SW480 (cell line): ENCODE measurements around the gene CDRT15L2.
"Not testable (repeated sequence)": the region's sequence is repeated elsewhere in the genome, so short reads cannot be mapped to it uniquely, and the experiment has no call there.

Source experiments
- DNase-seq: peaks from one replicate; pipeline ENCODE4 v3.0.0-alpha.2; 2016; ENCODE audit warnings: low spot score

CDRT15L2 gene

DNA sequence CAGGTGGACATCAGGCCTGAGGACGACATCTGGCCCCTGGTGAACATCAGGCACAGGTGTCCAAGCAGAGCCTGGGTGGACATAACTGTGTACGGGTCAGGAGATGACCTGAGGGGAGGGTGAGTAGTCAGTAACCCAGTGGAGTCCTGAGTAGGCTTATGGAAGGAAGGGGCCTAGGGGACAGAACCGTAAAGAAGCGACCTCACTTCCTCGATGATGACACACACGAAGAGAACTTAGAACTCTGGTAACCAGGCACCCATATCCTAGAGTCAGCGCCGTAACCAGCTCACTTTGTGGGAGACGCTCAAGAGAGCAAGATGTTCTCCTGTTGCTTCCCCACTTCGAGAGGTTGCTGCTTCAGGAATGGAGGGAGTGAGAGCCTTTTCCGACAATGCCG lies at the start of gene CDRT15L2:
CDRT15L2 (plus strand) TSS at position 301 of the 400 bp plus-strand sequence; CDS start at position 321, 20 bp downstream.
- not testable (repeated sequence) for DNase-seq

DNA sequence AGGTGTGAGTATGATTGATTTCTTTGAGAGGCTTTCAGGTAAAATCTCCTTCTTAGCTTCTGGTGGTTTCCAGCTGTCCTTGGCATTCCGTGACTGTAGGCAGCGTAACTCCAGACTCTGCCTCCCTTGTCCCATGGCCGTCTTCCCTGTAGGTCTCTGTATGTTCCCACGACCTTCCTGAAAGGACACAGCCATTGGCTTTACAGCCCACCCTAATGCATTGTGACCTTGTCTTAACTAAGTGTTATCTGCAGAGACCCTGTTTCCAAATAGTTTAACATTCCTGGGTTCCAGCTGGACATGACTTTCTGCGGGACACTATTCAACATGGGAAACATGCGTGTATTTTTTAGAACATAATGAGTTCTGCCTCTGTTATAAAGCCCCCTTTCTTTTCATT lies 49.4 kb upstream of the CDRT15L2 start:
- DNase-seq, result not testable (repeated sequence)

DNA sequence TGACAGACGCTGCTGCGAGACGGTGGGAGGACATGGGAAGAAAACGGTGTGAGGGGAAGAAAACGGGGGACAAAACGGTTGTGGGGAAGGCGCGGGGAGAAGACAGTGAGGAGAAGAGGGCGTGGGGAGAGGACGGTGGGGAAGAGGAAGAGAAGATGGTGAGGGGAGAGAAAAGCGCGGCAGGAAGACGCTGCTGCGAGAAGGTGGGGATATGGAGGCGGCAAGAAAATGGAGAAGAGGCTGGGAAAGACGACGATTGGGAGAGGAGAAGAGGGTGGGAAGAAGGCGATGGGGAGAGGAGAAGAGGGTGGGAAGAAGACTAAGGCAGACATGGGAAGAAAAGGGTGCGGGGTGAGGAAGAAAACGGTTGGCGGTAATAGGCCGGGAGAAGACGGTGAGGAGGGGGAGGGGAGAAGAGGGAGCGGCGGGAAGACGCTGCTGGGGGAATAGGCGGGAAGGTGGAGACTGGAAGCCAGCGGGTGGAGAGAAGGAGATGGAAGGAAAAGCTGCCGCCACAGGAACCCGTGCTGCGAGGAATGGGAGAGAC lies 46.9 kb upstream of the CDRT15L2 start:
- not testable (repeated sequence) for DNase-seq

DNA sequence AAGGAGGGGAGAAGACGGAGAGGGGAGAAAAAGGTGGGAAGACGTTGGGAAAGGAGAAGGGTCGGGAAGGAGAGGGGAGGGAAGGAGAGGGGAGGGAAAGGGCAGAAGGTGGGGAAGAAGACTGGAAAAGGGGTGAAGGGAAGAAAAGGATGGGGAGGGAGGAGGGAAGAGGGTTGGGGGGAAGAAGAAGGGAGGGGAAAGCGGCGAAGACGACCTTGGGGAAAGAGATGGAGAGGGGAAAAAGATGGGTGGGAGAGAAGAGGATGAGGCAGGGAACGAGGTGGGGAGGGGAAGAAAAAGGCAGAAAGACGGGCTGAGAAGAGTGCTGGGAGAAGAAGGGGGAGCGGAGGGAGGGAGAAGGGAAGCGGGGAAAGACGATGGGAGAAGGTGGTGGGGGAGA lies 46.3 kb upstream of the CDRT15L2 start:
- not testable (repeated sequence) for DNase-seq

DNA sequence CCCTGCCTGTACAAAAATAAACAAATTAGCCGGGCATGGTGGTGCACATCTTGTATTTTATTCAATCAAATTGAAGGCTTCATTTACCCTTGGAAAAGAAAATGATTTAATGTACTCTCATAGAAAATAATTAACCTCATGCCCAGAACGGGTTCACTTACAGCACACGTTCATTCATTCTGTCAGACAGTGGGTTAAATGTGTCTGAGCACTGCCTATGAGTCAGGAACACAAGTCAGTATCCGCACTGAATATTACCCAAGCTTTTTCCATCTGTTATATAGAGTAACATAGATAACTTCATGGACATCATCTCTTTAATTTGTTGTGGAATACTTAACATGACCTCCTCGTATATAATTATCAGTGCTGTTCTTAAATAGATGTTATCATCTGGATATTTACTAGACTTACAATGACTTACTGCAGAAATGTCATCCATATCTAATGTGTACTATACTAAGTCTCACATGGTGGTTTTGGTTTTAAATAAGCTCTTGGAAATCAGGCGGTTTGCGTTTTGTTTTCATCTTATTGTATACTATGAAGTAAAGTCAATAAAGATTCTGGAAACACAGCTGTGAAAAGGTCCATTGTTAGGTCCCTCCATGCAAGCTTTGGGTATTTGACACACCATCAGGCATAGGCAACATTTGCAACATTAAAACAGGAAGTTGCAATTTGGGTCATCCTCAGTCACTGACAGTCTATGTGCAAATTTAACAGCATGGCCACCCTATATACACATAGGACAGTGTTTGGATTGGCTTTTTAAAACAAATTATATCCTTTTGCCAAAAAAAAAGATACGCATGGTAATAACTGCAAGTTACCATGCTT lies 44.6 kb upstream of the CDRT15L2 start:
- not testable (repeated sequence) for DNase-seq

DNA sequence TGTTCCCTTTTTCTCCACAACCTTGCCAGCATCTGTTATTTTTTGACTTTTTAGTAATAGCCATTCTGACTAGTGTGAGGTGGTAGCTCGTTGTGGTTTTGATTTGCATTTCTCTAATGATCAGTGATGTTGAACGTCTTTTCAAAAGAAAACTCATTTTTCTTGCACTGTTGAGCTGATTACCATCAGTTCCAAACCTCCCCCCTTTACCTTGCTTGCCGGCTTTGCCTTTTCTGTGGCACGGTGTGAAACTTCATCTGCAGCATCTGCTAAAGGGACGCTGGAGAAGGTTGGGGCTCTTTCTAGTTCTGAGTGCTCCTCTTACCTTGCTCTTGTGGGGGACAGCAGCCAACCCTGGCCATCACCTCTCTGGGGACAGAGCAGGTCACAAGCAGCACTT lies 39.1 kb upstream of the CDRT15L2 start:
- DNase-seq, result not testable (repeated sequence)

DNA sequence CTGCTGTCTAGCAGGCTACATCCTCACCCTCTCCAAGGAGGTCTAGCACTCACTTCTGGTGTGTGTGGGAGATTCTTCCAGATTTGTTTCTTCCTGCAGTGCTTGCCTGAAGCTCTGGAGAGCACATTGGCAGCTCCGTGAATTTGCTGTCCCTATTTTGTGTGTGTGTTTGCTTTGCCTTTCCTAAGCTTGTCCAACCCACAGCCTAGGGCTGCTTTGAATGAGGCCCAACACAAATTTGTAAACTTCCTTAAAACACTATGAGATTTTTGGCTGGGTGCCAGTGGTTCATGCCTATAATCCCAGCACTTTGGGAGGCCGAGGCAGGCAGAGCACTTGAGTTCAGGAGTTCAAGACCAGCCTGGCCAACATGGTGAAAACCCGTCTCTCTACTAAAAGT lies 38.7 kb upstream of the CDRT15L2 start:
- not testable (repeated sequence) for DNase-seq

DNA sequence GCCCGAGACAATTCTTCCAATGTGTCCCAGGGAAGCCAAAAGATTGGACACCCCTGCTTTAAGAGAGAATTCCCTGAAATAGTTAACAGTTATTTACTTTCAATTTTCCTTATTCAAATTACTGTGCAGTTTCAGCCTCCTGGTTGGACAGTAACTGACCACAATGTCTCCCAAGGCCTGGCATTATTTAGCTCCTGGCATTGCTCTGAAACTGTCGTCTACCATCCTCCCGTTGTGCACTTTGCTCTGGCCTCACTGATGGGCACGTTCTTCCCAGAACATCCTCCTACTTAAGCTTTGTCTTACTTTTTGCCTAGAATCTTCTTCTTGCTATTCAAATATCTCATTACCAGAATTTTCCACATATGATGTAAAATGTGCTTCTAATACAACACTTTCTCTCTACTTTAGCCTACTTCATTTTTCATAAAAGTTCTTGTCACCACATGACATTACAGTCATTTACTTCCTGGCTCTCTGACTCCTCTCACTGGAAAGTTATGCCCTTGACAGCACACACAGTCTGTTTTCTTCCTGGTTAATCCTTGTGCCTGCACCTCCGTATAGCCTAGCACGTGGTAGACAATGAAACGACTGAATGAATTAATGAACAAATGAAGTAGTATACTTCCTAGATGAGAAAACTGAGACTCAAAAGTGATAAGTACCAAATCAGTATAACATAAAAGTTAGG lies 37.5 kb upstream of the CDRT15L2 start:
- DNase-seq, result not testable (repeated sequence)

DNA sequence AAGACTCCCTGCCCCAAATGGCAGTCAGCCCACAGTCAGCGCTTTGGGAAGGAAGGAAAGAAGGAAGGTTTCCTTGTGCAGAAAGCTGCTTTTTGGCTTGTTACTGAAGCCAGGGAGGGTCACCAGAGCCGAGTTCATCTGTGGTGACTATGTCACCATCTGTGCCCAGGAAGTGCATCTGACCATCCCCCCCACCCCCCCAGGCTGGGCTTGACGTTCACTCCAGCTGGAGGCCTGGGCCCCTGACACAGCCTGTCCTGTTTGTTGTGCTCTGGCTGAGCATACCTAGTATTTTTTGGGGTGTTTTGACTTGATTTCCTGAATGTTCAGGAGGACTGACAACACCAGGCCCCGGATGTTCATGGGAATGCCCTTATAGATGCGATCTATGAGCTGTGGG lies 31.6 kb upstream of the CDRT15L2 start:
- not testable (repeated sequence) for DNase-seq

DNA sequence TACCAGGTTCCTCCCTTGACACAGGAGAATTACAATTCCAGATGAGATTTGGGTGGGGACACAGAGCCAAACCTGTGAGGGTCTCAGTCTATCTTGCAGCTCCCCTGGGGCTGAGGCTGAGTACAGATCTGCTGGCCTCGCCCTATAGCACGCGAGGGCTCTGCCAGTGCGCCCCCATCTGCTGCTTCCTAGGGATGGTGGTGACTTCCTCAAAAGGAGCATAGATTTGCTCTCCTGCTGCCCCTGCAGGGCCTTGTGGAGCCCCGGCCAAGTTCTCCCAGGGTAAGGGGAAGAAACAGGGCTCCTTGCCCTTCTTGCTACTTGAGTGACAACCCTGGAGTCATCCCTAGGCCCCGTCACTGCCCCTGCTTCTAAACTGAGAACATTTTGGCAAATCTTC lies 26.6 kb upstream of the CDRT15L2 start:
- DNase-seq, result not testable (repeated sequence)

DNA sequence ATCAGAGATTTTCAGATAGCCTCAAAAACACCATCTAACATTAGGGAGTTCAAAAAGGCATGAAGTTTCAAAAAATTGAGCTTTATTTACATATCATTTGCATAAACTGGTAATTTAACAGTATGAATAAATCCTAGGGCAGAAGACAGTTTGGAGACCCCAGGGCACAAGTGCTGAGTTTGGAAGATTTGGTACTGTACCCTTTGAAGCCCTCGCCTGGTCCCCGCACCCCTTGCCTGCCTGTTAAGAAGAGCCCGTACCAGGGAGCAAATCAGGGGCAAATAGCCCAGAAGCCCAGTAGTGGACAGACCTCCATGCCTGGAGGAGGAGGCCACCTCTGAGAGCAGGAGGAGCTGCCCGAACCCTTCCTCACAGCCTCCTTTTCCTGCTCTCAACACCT lies 24.8 kb upstream of the CDRT15L2 start:
- not testable (repeated sequence) for DNase-seq

DNA sequence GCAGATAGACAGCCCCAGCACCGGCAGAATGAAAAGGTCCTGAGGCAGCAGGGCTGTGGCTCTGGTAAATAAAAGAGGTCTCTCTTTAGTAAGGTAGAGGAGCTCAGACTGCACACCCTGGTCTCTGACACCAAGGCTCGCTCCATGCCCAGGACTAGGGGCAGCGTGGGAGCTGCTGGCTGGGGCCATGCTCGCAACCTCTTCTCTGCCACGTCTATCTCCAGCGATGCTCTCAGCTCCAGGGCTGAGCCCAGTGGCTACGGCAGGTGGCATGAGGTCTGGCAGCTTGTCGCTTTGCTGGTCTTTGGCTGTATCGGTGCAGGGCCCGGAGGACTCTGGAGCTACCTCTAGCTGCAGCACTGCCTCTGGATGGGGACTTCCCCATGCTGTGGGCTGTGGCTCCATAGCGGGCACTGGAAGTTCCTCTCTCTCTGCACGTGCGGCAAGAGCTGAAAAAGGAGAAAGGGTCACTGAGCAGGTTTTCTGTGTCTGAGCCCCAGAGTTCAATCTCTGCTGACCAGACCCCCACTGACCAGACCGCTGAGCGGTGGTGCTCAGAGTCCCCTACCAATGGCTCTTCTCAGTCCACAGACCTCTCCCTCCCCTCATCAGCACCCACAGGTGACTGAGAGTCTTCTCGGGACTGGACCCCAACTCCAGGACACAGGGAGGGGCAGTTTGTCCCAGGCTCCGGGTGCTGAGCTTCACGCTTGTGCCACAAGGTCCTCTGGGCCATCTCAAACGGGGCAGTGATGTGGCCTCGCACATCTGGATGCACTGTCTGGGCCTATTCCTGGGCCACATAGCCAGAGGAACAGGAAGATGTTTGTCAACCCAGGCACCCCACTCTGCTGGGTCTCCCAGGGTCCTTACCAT lies 24.2 kb upstream of the CDRT15L2 start:
- not testable (repeated sequence) for DNase-seq

DNA sequence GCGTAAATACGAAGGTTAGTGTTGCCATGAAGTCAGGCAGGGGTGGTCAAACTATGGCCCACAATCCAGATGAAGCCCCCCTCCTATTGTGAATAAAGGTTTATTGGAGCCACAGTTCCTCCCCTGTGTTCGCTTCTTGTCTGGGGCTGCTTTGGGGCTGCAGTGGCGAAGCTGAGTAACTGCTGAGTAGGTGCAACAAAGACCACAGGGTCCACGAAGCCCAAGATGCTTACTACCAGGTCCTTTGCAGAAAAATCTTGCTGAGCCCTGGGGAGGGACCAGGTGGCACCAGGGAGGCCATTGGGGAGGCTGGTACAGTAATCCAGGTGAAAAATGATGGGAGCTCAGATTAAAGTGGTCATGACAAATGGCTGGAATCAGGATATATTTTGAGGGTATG lies 21.4 kb upstream of the CDRT15L2 start:
- DNase-seq, result not testable (repeated sequence)

DNA sequence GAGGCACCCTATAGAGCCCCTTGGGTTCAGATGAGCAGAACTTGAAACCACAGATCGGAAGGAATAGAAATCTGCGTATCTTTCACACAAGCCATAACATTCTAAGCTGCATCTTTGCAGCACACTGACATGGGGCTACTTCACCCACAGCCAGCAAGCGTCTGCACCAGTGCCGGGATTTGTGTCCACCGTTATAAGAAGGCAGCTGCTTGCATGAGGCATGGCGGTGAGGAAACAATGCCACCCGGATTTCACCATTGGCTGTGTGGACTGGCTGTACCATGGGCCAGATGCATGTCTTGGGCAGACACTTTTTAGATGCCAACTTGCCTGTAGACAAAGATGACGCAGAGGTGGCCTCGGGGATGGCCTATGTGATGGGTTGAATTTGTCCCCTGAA lies 20.5 kb upstream of the CDRT15L2 start:
- DNase-seq, result not testable (repeated sequence)

DNA sequence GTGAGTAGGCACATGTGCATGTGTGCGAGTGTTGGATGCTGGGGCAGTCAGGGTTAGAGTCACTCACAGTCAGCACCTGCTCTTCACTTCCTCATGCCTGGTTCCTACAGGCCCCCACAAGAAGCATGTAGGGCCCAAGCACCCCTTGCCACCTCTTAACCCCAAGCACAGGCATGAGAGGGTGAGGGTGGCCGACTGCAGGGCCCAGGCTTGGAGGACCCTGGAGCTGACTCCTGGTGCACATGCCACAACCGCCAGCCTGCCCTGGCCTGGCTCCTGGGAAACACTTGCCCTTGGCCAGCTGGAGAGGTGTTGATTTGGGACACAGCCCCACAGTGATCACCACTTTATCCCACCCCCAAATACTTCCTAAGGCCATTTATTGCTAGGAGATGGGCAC lies 16.9 kb upstream of the CDRT15L2 start:
- no peak for DNase-seq

DNA sequence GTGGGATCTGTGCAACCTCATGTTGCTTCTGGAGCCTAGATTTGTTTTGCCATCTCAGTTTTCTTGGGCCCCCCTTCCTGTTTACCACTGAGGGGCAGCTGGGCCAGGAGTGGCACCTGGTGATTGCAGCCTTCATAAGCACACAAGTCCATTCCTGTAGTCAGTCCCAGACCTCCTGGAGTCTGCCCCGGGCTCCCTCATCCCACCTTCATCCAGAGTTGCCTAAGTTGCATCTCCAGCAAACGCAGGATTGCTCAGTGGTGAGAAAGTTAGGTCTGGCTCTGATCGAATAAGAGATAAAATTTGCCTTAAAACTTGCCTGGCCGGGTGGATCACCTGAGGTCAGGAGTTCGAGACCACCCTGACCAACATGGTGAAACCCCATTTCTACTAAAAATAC lies 14.3 kb upstream of the CDRT15L2 start:
- DNase-seq, result not testable (repeated sequence)

DNA sequence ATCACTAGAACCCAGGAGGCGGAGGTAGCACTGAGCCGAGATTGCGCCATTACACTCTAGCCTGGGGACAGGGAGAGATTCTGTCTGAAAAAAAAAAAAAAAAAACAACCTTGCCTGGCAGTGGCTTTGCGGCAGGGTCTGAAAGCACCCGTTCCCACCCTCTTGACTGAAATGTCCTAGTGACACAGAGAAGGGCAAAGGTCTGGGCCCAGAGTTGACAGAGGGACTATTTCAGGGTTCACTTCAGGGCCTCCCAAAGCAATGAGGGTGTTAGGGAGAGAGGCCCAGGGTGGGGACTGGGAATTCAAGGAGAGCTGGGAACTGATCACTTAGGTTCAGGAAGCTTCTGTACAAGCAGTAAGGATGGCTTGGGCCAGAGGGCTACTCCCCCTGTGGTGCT lies 13.8 kb upstream of the CDRT15L2 start:
- no peak for DNase-seq

DNA sequence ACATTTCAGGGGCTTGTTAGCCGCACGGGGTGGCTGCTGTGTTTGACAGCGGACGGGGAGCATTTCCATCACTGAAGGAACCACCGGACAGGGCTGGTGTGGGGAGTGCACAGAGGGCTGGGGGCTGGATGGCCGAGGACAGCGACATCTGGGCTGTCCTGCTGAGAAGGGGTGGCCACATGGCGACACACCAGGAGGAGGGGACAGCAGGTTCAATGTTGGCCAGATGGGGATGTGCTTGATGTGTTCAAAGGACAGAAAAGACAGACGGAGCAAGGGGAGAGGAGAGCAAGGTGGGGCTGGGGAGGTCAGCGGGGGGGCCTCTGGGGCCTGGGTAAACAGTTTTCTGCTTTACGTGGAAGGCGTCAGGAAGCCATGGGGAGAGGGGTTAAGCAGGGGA lies 12.8 kb upstream of the CDRT15L2 start:
- not testable (repeated sequence) for DNase-seq

DNA sequence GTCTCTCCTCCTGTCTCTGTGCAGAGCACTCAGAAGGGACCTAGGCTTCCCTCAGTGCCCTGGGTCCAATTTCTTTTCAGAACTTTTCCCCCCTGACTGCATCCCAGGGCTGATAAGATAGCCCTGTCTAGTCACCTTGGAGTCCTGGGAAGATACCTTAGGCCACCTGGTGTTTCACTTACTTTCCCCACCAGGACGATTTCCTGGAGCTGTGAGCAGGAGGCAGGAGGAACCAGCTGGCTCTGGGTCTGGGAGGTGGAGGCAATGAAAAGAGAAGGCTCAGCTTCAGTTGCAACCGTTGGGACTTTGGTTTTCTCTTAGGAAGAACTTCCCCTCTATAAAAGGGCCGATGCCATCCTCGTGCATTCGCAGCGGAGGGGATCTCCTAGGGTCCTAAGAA lies 12.1 kb upstream of the CDRT15L2 start:
- not testable (repeated sequence) for DNase-seq

DNA sequence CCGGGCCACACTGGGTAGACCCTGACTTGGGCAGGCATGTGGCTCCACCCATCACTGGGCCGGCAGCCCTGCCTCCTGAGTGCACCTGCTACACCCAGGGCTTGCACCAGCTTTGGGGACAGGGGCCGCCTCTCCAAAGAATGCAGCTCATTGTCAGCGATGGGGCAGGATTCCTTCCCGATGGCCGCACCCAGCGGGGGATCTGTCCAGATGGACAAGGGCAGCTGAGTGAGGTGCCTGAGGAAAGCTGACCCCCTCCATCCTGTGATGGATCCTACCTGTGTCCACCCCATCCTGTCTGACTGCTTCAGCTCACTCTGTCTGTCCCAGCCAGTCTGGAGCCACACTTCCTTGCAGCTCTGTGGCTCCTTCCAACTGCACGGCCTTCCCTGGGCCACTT lies 10.9 kb upstream of the CDRT15L2 start:
- not testable (repeated sequence) for DNase-seq

DNA sequence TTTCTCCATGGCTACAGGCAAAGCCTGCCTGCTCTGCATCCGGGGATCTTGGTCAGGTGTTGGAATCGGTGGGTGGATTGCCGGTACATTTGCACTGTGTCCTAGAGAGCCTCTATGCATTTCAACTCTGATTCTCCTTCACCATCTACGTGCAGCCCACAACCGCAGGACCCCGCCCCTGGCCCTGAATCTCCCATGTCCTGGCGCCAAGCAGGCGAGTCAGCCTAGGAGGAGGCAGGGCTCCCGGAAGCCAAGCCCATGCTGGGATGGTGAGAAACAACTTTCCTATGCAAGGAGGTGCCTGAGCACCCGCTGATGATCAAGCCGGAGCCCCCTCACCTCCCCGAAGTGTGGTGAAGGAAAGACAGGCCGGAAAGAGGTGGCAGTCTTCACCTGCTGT lies 7.9 kb upstream of the CDRT15L2 start:
- DNase-seq, result not testable (repeated sequence)

DNA sequence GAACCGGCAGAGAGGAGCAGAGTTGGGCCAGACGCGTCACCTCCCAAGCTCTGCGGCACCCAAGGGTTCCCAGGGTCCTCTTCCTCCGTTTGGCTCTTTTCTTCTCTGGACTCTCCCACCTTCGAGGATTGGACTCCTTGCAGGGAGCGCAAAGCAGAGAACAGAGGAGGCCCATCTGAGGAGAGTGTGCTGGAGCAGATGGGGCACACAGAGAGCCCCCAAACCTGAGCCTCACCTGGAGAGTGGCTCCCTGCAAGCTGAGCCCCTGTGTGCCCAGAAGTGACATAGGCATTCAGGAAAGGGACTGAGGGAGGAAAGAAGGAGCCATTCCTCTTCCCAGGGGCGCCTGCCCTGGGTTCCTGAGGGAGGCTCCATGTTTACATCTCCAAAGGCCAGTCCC lies 6.3 kb upstream of the CDRT15L2 start:
- DNase-seq, result not testable (repeated sequence)
